GM19324 (cell line): Measurements from ENCODE around the gene TAS2R1.

Source experiments
- ATAC-seq: cut with Tn5 transposase; IDR thresholded peaks from one replicate; pipeline ENCODE4 v1.9.1; 2021; ENCODE audit warnings: mild to moderate bottlenecking, moderate library complexity; ENCODE audit not compliant: unreplicated experiment, low FRiP score

The TAS2R1 gene

DNA sequence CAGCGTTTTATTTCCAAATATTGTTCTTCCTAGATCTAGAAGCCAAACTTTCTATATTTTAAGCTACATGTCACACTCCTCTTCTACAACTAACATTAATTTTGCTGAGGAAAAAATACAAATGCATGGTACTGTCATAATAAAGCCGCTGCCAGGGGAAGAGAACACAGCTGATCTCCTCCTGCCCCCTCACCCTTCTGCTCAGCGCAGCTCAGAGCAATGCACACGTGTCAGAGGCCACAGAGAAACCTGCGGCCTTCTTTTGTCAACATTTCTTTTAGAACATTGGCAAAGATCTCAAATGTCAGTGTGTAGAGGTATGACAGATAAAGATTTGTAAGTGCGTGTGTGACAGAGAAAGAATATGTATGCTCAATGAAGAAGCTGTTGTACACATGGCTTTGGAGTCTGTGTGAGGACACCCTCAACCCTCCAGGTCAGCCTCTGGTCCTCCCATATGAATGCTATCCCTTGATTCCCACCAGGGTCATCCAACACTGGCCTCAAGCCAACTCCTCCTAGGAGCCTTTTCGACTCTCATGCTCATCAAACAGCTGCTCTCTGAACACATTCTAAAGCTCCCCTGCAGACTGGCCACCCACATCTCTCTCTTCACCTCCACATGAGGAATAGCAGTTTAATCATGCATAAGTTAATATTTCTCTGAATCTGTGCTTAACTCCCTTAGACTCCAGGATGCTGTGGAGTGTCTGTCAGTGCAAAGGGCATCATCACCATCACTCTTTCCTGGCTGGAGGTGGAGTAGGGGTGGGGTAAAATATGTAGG is 40.9 kb downstream of the TAS2R1 start:
- ATAC-seq: no peak

DNA sequence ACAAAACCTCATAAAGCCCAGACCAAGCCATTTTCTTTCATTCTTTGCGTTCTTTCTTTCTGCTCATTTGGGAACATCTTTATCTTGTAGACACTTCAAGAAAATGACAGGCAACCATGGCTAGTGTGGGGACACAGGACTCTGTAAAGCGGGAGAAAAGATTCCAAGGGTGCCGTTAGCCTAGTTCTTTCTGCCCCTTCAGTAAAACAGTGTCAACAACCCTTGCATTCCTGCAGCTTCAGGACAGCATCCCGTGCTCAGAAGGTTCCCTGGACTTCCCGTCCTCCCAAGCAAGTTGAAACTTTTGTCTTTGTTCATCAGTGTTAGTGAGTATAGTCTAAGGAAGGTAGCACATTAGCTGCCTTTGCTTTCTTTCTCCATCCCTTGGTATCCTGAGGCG is 41.9 kb downstream of the TAS2R1 start:
- no peak for ATAC-seq

DNA sequence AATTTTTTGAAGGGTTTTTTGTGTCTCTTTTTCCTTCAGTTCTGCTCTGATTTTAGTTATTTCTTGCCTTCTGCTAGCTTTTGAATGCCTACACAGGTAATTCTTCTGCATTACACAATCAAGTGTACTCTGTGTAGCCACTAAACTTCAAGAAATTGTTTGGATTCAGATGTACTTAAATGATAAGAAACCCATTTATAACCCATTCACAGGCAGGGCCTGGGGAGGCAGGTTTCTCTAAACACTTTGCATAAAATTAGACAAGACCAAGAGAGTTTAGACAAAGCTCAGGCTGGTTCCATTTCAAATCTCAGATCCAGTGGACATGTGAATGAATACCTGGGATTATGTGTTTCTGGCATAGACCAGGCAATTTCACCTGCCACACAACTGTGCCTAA is 43.0 kb downstream of the TAS2R1 start:
- ATAC-seq: no peak

DNA sequence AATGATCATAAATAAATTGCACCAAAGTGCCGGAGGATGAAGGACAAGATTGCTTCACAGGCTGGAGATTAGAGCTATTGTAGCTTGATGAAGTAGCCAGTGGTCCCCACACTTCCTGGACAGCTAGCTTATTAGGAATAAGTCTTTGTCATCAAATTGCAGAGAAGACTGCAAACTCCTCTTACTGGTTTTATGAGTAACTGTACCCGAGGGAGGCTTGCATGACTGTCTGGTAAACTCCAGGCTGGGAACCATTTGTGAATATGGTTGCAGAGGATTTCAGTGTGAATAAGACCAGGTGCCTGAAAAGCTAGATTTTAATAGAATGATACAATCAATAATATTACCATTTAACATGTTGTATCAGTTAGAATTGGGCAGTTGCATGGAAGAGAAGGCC is 47.7 kb downstream of the TAS2R1 start:
- no peak for ATAC-seq
